CD4-positive, alpha-beta T cell (primary cell): ENCODE data around the gene ZNF219. TPM values are rescaled to one million over a fixed set of nuclear protein-coding genes. Genes with fewer than 3 reads are reported as not detected.

ENCODE experiments used
- ATAC-seq: fragments of 200-7000 bp; cut with Tn5 transposase; one replicate; pipeline ENCODE4 v1.10.0; 2022; ENCODE audit warnings: mild to moderate bottlenecking; ENCODE audit not compliant: poor library complexity
- CTCF ChIA-PET: fragments of 350-600 bp; sonication (Branson Sonifier 250); formaldehyde crosslinking; loops from one replicate; lab custom pipeline; 2021; ENCODE audit warnings: antibody characterized with exemption, inconsistent platforms; lab: Charles Lee
- POLR2A ChIA-PET: fragments of 350-600 bp; sonication (Branson Sonifier 250); formaldehyde crosslinking; loops from one replicate; lab custom pipeline; 2021; ENCODE audit warnings: antibody characterized with exemption, inconsistent platforms; lab: Charles Lee
- DNase-seq, 14 experiments: peaks; one replicate each; pipeline ENCODE4 v3.0.0-alpha.2; 2013 to 2020; ENCODE audit warnings: mixed read lengths in 2 of 14
- H3K27ac ChIP-seq, 2 donors: one replicate each; pipeline versions ENCODE4 v1.5.1 to v1.7.0; 2013; ENCODE audit warnings: low read length in 2 of 2, low read depth in 1 of 2, mild to moderate bottlenecking in 1 of 2
- H3K27me3 ChIP-seq, 2 experiments: 1 replicate in 1 of 2; 2 replicates in 1 of 2; pipeline versions ENCODE4 v1.6.1 to v1.7.0; 2013; ENCODE audit warnings: low read length in 2 of 2, control low read depth in 1 of 2, mild to moderate bottlenecking in 1 of 2, moderate library complexity in 1 of 2; ENCODE audit not compliant: insufficient read depth in 2 of 2, control insufficient read depth in 1 of 2
- H3K36me3 ChIP-seq: one replicate; pipeline ENCODE4 v1.6.1; 2013; ENCODE audit warnings: low read length, control low read depth; ENCODE audit not compliant: insufficient read depth
- H3K4me1 ChIP-seq: one replicate; pipeline ENCODE4 v1.6.1; 2013; ENCODE audit warnings: low read length, control low read depth; ENCODE audit not compliant: insufficient read depth
- H3K4me3 ChIP-seq: one replicate; pipeline ENCODE4 v1.5.1; 2013; ENCODE audit warnings: mild to moderate bottlenecking, low read length, moderate library complexity
- H3K9me3 ChIP-seq, 2 experiments: 1 replicate in 1 of 2; 2 replicates in 1 of 2; pipeline versions ENCODE4 v1.6.1 to v1.7.0; 2013; ENCODE audit warnings: low read length in 2 of 2, mild to moderate bottlenecking in 2 of 2, control low read depth in 1 of 2, moderate library complexity in 1 of 2; ENCODE audit not compliant: control insufficient read depth in 1 of 2, insufficient read depth in 1 of 2
- H3K27ac Mint-ChIP-seq: one replicate; pipeline ENCODE4 v1.8.0; 2020; ENCODE audit warnings: mixed read lengths
- H3K27me3 Mint-ChIP-seq: one replicate; pipeline ENCODE4 v1.8.0; 2021; ENCODE audit warnings: mixed read lengths
- H3K36me3 Mint-ChIP-seq: one replicate; pipeline ENCODE4 v1.8.0; 2021; ENCODE audit warnings: low read depth, mixed read lengths
- H3K4me1 Mint-ChIP-seq: one replicate; pipeline ENCODE4 v1.8.0; 2021; ENCODE audit warnings: low read depth, mixed read lengths
- H3K4me3 Mint-ChIP-seq: one replicate; pipeline ENCODE4 v1.8.0; 2020; ENCODE audit warnings: mild to moderate bottlenecking, mixed read lengths
- H3K9me3 Mint-ChIP-seq: one replicate; pipeline ENCODE4 v1.8.0; 2020; ENCODE audit warnings: mixed read lengths
- CTCF ChIP-seq: fragments of 200-600 bp; IDR thresholded peaks from one replicate; pipeline ENCODE4 v1.8.0; 2022; ENCODE audit warnings: antibody characterized with exemption, mild to moderate bottlenecking
- intact Hi-C, 2 experiments: fragments of 100-400 bp; cut with DNase I in 1 of 2; cut with micrococcal nuclease in 1 of 2; formaldehyde crosslinking; loops; one replicate each; pipeline versions ENCODE4 v1.15.1 to v1.9.0; 2023 to 2025; cut with DNase I, micrococcal nuclease
- total RNA-seq, 174 experiments: library from RNA in 2 of 174; stranded (reverse) in 2 of 174; gene quantifications; one replicate each; pipeline ENCODE4 v1.2.3 and lab custom pipeline; 2021 to 2026

Gene ZNF219
- total RNA-seq, 2 experiments from 2014 or later = 15.2 to 15.5 TPM

- no peaks in the 10 kb centered on the region for H3K27me3 ChIP-seq
- TF ChIP-seq CTCF = no peak
- ATAC-seq (no peak), DNase-seq (no peak)
- H3K4me3 ChIP-seq = no peak overlapping the region
- H3K4me1 ChIP-seq = no peaks in the 10 kb centered on the region
- no peak overlapping the region for H3K27ac Mint-ChIP-seq
- H3K9me3 ChIP-seq = no peaks in the 10 kb centered on the region
- intact Hi-C loops = no loop called here
- H3K36me3 Mint-ChIP-seq = no peaks in the 10 kb centered on the region
- H3K4me1 Mint-ChIP-seq = no peaks in the 10 kb centered on the region
- CTCF ChIA-PET = no interaction called here
- H3K9me3 Mint-ChIP-seq = no peaks in the 10 kb centered on the region
- H3K4me3 Mint-ChIP-seq = no peak overlapping the region
- H3K36me3 ChIP-seq = no peaks in the 10 kb centered on the region
- POLR2A ChIA-PET = no interaction called here
- H3K27ac ChIP-seq = no peak overlapping the region
- peaks cover 15% of the 10 kb centered on the region for H3K27me3 Mint-ChIP-seq
Measured at GRCh38 chr14:21078726-21079125, 19.7 kb downstream of the ZNF219 start.

DNA sequence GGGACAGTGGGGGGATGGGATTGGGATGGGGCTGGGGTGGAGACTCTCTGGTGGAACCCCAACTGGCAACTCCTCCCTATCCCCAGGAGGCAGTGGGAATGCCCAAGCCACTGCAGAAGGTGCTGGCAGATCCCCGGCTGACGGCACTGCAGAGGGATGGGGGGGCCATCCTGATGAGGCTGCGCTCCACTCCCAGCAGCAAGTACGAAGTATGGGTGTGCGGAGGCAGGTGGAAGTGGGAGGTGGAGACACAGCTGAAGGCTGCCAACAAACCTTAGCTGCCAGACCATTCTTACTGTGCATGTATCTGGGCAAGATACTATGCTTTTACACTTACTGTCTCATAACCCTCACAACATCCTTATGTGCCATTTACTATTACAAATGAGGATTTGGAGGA, 20.2 kb downstream of the ZNF219 start:
- Mint-ChIP-seq H3K36me3 (no peaks in the 10 kb centered on the region), H3K9me3 (no peaks in the 10 kb centered on the region), H3K4me1 (no peaks in the 10 kb centered on the region), H3K27me3 (peaks cover 19% of the 10 kb centered on the region), H3K4me3 (no peak overlapping the region), H3K27ac (no peak overlapping the region)
- H3K27ac ChIP-seq = no peak overlapping the region
- no peaks in the 10 kb centered on the region for H3K9me3 ChIP-seq
- intact Hi-C loops = no loop called here
- no peak for TF ChIP-seq CTCF
- ChIA-PET POLR2A (no interaction called here), CTCF (no interaction called here)
- H3K27me3 ChIP-seq = no peaks in the 10 kb centered on the region
- H3K4me1 ChIP-seq = no peaks in the 10 kb centered on the region
- no peak for ATAC-seq
- H3K36me3 ChIP-seq = no peaks in the 10 kb centered on the region
- no peak for DNase-seq
- H3K4me3 ChIP-seq = no peak overlapping the region

DNA sequence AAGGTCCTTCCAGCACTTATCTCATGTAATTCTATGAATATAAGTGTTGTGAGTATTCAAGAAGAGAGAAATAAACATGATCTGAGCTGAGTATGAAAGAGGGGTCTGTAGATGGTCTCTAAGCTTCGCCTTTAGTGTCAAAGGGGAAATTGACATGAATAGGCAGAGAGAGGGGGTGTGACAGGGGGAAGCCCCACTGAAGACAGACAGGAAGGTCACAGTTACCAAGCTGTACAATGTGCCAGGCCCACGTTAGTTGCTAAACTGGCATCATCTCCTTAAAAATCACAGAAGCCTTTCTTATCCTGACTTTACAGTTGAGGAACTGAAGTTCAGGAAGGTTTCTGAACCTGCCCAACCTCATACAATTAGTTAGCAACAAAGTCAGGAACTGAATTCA, 20.8 kb downstream of the ZNF219 start:
- Histone ChIP-seq H3K27me3 (peaks cover 3 to 5% of the 10 kb centered on the region in 2 experiments), H3K36me3 (no peaks in the 10 kb centered on the region), H3K9me3 (no peaks in the 10 kb centered on the region), H3K27ac (no peak overlapping the region), H3K4me1 (no peaks in the 10 kb centered on the region), H3K4me3 (no peak overlapping the region)
- CTCF ChIA-PET = interaction anchor here (1.3 kb wide), 1 partner anchor 15 kb away, joined by 5 read pairs; no protein-coding TSS in a partner anchor
- Mint-ChIP-seq H3K4me1 (no peaks in the 10 kb centered on the region), H3K36me3 (no peaks in the 10 kb centered on the region), H3K9me3 (no peaks in the 10 kb centered on the region), H3K27ac (no peak overlapping the region), H3K27me3 (peaks cover 22% of the 10 kb centered on the region), H3K4me3 (no peak overlapping the region)
- TF ChIP-seq CTCF = no peak
- ATAC-seq (no peak), DNase-seq (no peak)
- intact Hi-C loops = no loop called here
- POLR2A ChIA-PET = no interaction called here
